ENCODE measurements around the gene PLCB1.

The PLCB1 gene

DNA sequence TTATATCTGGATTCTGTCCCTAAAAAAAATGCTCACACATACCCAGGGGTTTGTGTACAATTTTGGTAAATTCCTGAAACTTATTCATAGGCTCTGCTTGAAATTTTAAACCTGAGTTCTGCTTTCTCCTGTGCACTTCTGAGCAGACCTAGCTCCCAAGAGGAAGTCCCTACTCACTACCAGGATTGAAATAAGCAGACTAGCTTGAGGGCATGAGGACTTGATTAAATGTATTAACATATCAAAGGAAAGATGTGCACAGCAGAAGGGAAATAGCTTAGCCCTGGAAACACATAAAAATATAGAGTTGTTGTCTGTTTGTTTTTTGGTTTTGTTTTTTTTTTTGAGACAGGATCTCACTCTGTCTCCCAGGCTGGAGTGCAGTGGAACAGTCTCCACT is 785.0 kb downstream of the PLCB1 start:
- no peak for DNase-seq

DNA sequence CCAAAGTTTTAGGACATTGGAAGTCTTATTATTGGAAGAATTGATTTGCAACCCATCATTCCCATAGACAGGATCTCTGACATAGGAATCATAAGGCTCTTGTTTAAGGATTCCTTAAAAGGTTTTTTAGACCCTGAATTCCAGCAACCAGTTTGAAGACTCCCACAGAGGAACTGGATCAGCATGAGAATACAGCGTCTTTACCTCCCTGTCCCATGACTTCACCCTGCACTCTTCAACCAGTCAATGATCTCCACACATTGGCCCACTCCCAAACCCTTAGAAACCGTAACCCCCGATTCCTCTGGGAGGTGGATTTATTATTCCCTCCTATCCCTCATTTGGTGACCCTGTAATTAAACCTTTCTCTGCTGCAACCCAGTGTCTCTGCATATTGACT is 786.1 kb downstream of the PLCB1 start:
- DNase-seq = no peak

GRCh38 chr20:8924539-8924938 is 792.5 kb downstream of the PLCB1 start:
- DNase-seq = no peak

- DNase-seq = no peak
Measured at GRCh38 chr20:8930726-8931125, 798.7 kb downstream of the PLCB1 start.

DNA sequence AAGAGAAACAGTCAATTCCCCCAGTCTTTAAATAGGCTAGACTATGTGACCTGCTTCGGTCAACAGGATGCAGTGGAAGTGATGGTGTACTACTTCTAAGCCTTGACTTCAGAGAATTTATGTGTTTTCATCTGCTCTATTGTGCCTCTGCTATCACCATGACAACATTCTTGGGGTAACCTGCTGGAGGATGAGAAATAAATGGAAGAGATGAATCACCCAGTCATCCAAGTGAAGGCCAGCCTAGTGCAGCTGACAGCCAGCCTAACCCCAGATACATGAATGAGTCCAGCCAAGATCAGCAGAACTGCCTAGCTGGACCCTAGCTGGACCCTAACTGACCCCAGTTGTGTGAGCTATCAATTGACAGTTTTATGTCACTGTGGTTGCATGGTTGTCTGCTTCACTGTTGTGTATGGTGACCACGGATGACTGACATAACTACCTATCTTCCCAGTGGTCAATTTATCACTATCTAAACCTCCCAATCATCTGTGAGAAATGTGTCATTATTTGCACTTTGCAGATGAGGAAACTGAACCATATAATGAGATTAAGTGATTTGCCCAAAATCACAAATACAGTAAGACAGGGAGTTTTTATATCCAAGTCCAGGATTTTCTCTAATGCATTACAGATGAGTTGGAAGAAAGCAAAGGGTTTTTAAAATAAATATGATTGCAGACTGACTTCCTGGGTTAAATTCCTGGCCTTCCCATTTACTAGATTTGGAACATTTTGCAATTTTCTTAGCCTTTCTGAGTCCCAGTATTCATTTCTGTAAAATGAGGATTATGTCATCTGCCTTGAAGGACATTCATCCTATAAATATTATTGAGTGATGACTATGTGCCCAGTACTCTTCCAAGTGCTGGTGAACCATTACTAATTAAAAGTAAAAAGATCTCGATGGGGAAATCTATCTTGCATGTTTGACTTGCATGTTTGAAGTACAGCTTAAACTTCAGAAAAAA is 800.4 kb downstream of the PLCB1 start:
- DNase-seq = peak; percentile 25

GRCh38 chr20:8933381-8933807 is 801.3 kb downstream of the PLCB1 start:
- DNase-seq = no peak

DNA sequence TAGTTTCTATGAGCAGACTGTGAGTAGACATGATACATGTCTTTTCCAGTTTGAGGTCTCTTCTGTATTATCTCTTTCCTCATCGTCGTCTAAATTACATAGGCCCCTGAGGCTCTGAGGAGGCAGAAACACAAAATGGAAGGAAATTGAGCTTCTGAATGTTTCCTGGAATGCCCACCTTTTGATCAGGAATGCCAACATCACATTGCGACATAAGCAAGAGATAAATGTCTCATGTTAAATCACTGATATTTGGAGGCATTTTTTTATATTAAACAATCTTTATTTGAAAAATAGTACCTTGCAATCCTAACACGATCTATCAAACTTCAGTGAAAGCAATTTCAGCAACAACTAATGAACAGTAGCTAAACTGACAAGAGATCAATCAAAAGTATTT is 802.3 kb downstream of the PLCB1 start:
- no peak for DNase-seq

All from GOT3 (cell line).